ENCODE results near the gene BBS12.
"Not testable (repeated sequence)": the region's sequence is repeated elsewhere in the genome, so short reads cannot be mapped to it uniquely, and the experiment has no call there.

BBS12 gene

GRCh38 chr4:122766353-122766705, 33.8 kb downstream of the BBS12 start:
- DNase-seq = no peak

GRCh38 chr4:122766950-122767349, 34.4 kb downstream of the BBS12 start:
- DNase-seq = no peak

- no peak for DNase-seq
Measured at GRCh38 chr4:122771724-122772123, 39.2 kb downstream of the BBS12 start.

GRCh38 chr4:122772311-122772710, 39.8 kb downstream of the BBS12 start:
- no peak for DNase-seq

- DNase-seq = no peak
Measured at GRCh38 chr4:122772986-122773385, 40.5 kb downstream of the BBS12 start.

- DNase-seq = no peak
Measured at GRCh38 chr4:122775039-122775438, 42.5 kb downstream of the BBS12 start.

- DNase-seq = no peak
Measured at GRCh38 chr4:122775987-122776836, 43.7 kb downstream of the BBS12 start.

GRCh38 chr4:122776916-122777315, 44.4 kb downstream of the BBS12 start:
- no peak for DNase-seq

GRCh38 chr4:122777846-122778673, 45.6 kb downstream of the BBS12 start:
- DNase-seq = no peak

GRCh38 chr4:122781486-122781885, 49.0 kb downstream of the BBS12 start:
- DNase-seq = no peak

GRCh38 chr4:122783301-122784215, 51.1 kb downstream of the BBS12 start:
- DNase-seq = no peak

GRCh38 chr4:122784261-122784660, 51.8 kb downstream of the BBS12 start:
- DNase-seq = no peak

GRCh38 chr4:122785099-122785498, 52.6 kb downstream of the BBS12 start:
- DNase-seq = no peak

- not testable (repeated sequence) for DNase-seq
Measured at GRCh38 chr4:122786296-122786695, 53.8 kb downstream of the BBS12 start.

- DNase-seq = not testable (repeated sequence)
Measured at GRCh38 chr4:122786920-122787319, 54.4 kb downstream of the BBS12 start.

- no peak for DNase-seq
Measured at GRCh38 chr4:122787940-122788339, 55.4 kb downstream of the BBS12 start.

GRCh38 chr4:122788935-122789334, 56.4 kb downstream of the BBS12 start:
- no peak for DNase-seq

- no peak for DNase-seq
Measured at GRCh38 chr4:122793811-122794210, 61.3 kb downstream of the BBS12 start.

All from stimulated activated CD8-positive, alpha-beta memory T cell treated with anti-CD3 and anti-CD28 coated beads, Interleukin-4, amount 100 ng/mL, for 48 hours (primary cell).